Activated CD4-positive, alpha-beta T cell treated with anti-CD3 and anti-CD28 coated beads for 1 hour (primary cell): ENCODE results near the gene BNC1.

ENCODE experiments used
- DNase-seq: peaks from one replicate; pipeline ENCODE4 v3.0.0-alpha.2; 2020

BNC1 gene

GRCh38 chr15:83284559-83285283 lies at the start of gene BNC1:
Gene BNC1, minus strand, starts transcription at chr15:83284664. Its CDS starts 36 bp downstream, at chr15:83284628.
- DNase-seq = no peak

- DNase-seq = no peak
Measured at GRCh38 chr15:83327041-83327440, 42.6 kb upstream of the BNC1 start.

- DNase-seq = no peak
Measured at GRCh38 chr15:83324799-83325198, 40.3 kb upstream of the BNC1 start.

GRCh38 chr15:83323296-83323711 lies 38.8 kb upstream of the BNC1 start:
- DNase-seq = no peak

GRCh38 chr15:83322691-83323090 lies 38.2 kb upstream of the BNC1 start:
- DNase-seq = no peak

- no peak for DNase-seq
Measured at GRCh38 chr15:83322061-83322460, 37.6 kb upstream of the BNC1 start.

- no peak for DNase-seq
Measured at GRCh38 chr15:83320844-83321243, 36.4 kb upstream of the BNC1 start.

GRCh38 chr15:83320404-83320803 lies 35.9 kb upstream of the BNC1 start:
- DNase-seq = no peak

GRCh38 chr15:83319771-83320170 lies 35.3 kb upstream of the BNC1 start:
- DNase-seq = no peak

- DNase-seq = no peak
Measured at GRCh38 chr15:83318861-83319415, 34.5 kb upstream of the BNC1 start.

- no peak for DNase-seq
Measured at GRCh38 chr15:83318036-83318435, 33.6 kb upstream of the BNC1 start.

- DNase-seq = no peak
Measured at GRCh38 chr15:83312071-83312470, 27.6 kb upstream of the BNC1 start.

GRCh38 chr15:83310521-83311456 lies 26.3 kb upstream of the BNC1 start:
- no peak for DNase-seq

- no peak for DNase-seq
Measured at GRCh38 chr15:83308671-83309070, 24.2 kb upstream of the BNC1 start.

- no peak for DNase-seq
Measured at GRCh38 chr15:83306561-83306960, 22.1 kb upstream of the BNC1 start.

- DNase-seq = no peak
Measured at GRCh38 chr15:83305704-83306291, 21.3 kb upstream of the BNC1 start.

- DNase-seq = no peak
Measured at GRCh38 chr15:83304861-83305703, 20.6 kb upstream of the BNC1 start.

GRCh38 chr15:83303535-83303934 lies 19.1 kb upstream of the BNC1 start:
- no peak for DNase-seq

- no peak for DNase-seq
Measured at GRCh38 chr15:83300826-83301225, 16.4 kb upstream of the BNC1 start.

- DNase-seq = no peak
Measured at GRCh38 chr15:83299462-83299861, 15.0 kb upstream of the BNC1 start.

- no peak for DNase-seq
Measured at GRCh38 chr15:83295417-83295816, 11.0 kb upstream of the BNC1 start.

- no peak for DNase-seq
Measured at GRCh38 chr15:83293201-83293600, 8.7 kb upstream of the BNC1 start.
